HepG2 (cell line): Measurements from ENCODE around the gene GPC6. TPM values are rescaled to one million over a fixed set of nuclear protein-coding genes. Genes with fewer than 3 reads are reported as not detected.

ENCODE experiments used
- AKAP8 ChIP-seq: sonication (generic); formaldehyde crosslinking; IDR thresholded peaks from 2 replicates; pipeline ENCODE4 v1.5.1; 2020; ENCODE audit warnings: mild to moderate bottlenecking, missing genetic modification reagents
- DRAP1 ChIP-seq: IDR thresholded peaks from 2 replicates; pipeline ENCODE4 v1.6.1; 2016; ENCODE audit warnings: missing genetic modification reagents, missing compliant biosample characterization
- ETV5 ChIP-seq: IDR thresholded peaks from 2 replicates; pipeline ENCODE4 v1.6.1; 2018; ENCODE audit warnings: missing biosample characterization, missing genetic modification reagents, inconsistent platforms, borderline replicate concordance
- GABPA ChIP-seq, 2 experiments: IDR thresholded peaks; 2 replicates each; pipeline ENCODE4 v1.6.1; 2011 to 2016; ENCODE audit warnings: low read depth in 2 of 2, low read length in 1 of 2, missing biosample characterization in 1 of 2, missing genetic modification characterization in 1 of 2
- GABPB1 ChIP-seq: IDR thresholded peaks from 2 replicates; pipeline ENCODE4 v1.6.1; 2016; ENCODE audit warnings: mild to moderate bottlenecking, missing genetic modification reagents, moderate library complexity, missing compliant biosample characterization
- HOXA9 ChIP-seq: sonication (generic); formaldehyde crosslinking; IDR thresholded peaks from 2 replicates; pipeline ENCODE4 v1.8.1; 2022; ENCODE audit warnings: missing genetic modification reagents, mild to moderate bottlenecking, moderate library complexity, borderline replicate concordance
- MATR3 ChIP-seq: sonication (generic); formaldehyde crosslinking; IDR thresholded peaks from 2 replicates; pipeline ENCODE4 v1.4.0; 2020; ENCODE audit warnings: missing genetic modification reagents
- MIER2 ChIP-seq: IDR thresholded peaks from 2 replicates; pipeline ENCODE4 v1.6.1; 2016; ENCODE audit warnings: missing biosample characterization, missing genetic modification reagents
- NCOA1 ChIP-seq: sonication (generic); formaldehyde crosslinking; IDR thresholded peaks from 2 replicates; pipeline ENCODE4 v1.9.0; 2021; ENCODE audit warnings: missing genetic modification reagents
- NKX3-1 ChIP-seq: sonication (generic); formaldehyde crosslinking; IDR thresholded peaks from 2 replicates; pipeline ENCODE4 v1.5.0; 2020; ENCODE audit warnings: missing genetic modification reagents
- PRDM10 ChIP-seq: sonication (generic); formaldehyde crosslinking; IDR thresholded peaks from 2 replicates; pipeline ENCODE4 v1.4.0; 2020; ENCODE audit warnings: low read depth, missing genetic modification reagents
- PRMT3 ChIP-seq: sonication (generic); formaldehyde crosslinking; IDR thresholded peaks from 2 replicates; pipeline ENCODE4 v1.8.1; 2022; ENCODE audit warnings: low read depth, mild to moderate bottlenecking, moderate library complexity, missing genetic modification reagents, borderline replicate concordance
- RBFOX2 ChIP-seq: fragments of 200-400 bp; formaldehyde crosslinking; IDR thresholded peaks from 2 replicates; pipeline ENCODE4 v1.6.1; 2017; ENCODE audit warnings: low read depth, mild to moderate bottlenecking, low read length
- RFX1 ChIP-seq: fragments of 450-650 bp; IDR thresholded peaks from 2 replicates; pipeline ENCODE4 v1.6.1; 2017
- SAP130 ChIP-seq: IDR thresholded peaks from 2 replicates; pipeline ENCODE4 v1.6.1; 2016; ENCODE audit warnings: low read depth
- SIN3A ChIP-seq: IDR thresholded peaks from 2 replicates; pipeline ENCODE4 v1.6.1; 2011; ENCODE audit warnings: low read depth, mild to moderate bottlenecking, control low read depth, low read length, borderline replicate concordance
- ZNF136 ChIP-seq: sonication (generic); formaldehyde crosslinking; IDR thresholded peaks from 2 replicates; pipeline ENCODE4 v1.8.1; 2022; ENCODE audit warnings: low read depth, mild to moderate bottlenecking, moderate library complexity, missing genetic modification reagents
- ZNF598 ChIP-seq: sonication (generic); formaldehyde crosslinking; IDR thresholded peaks from 2 replicates; pipeline ENCODE4 v1.5.1; 2020; ENCODE audit warnings: mild to moderate bottlenecking, missing genetic modification reagents, borderline replicate concordance
- ZNF629 ChIP-seq: sonication (generic); formaldehyde crosslinking; conservative IDR thresholded peaks from 2 replicates; pipeline ENCODE4 v1.5.0; 2020; ENCODE audit warnings: missing genetic modification reagents
- ZNF768 ChIP-seq: sonication (generic); formaldehyde crosslinking; IDR thresholded peaks from 2 replicates; pipeline ENCODE4 v1.4.0; 2020; ENCODE audit warnings: missing genetic modification reagents
- ZNF773 ChIP-seq: sonication (generic); formaldehyde crosslinking; IDR thresholded peaks from 2 replicates; pipeline ENCODE4 v1.4.0; 2020; ENCODE audit warnings: missing genetic modification reagents, borderline replicate concordance
- ZNF816 ChIP-seq: sonication (generic); formaldehyde crosslinking; IDR thresholded peaks from 2 replicates; pipeline ENCODE4 v1.8.0; 2022; ENCODE audit warnings: missing genetic modification reagents, mild to moderate bottlenecking, borderline replicate concordance
- polyA plus RNA-seq, 8 experiments: library from polyadenylated mRNA; depleted of rRNA in 3 of 8; stranded (reverse) in 7 of 8; unstranded in 1 of 8; fragments of >200 nt; fragmentation: Illumina TruSeq in 4 of 8; extraction: Trizol in 4 of 8; gene quantifications; 2 replicates each; pipeline versions ENCODE4 v1.2.1 to v1.2.3, GENCODE V29; 2011 to 2016; ENCODE audit warnings: low read depth in 4 of 8, missing spikeins in 1 of 8, mixed read lengths in 1 of 8; ENCODE audit not compliant: insufficient read depth in 1 of 8
- total RNA-seq, 5 experiments: library from RNA; depleted of rRNA; stranded (reverse); fragments of >200 nt; fragmentation: Illumina TruSeq; extraction: Trizol; gene quantifications; 2 replicates each; pipeline ENCODE4 v1.2.3, GENCODE V29; 2016; ENCODE audit warnings: low read depth in 1 of 5
- TF ChIP-seq, protein P1 (sequence below): sonication (generic); formaldehyde crosslinking; IDR thresholded peaks from 2 replicates; pipeline ENCODE4 v1.4.0; 2020; ENCODE audit warnings: missing genetic modification reagents, borderline replicate concordance

GPC6 gene
- total and polyA plus RNA-seq, 2 of the 13 experiments (the other 11 are each of a cell fraction or from before 2014, with no cell fraction given), result 24.5 to 33.9 TPM

- TF ChIP-seq ZNF768 (CRISPR knock-in tag) (no peak), ETV5 (CRISPR knock-in tag) (peak; percentile 69; the same call in 1 of the 2 replicates), DRAP1 (peak; percentile 39; the same call in 1 of the 2 replicates), NKX3-1 (CRISPR knock-in tag) (no peak), SIN3A (no peak), HOXA9 (no peak), ZNF598 (no peak), PRMT3 (CRISPR knock-in tag) (no peak), GABPA (IDR thresholded peaks at IDR 0.05; ENCODE audit: low read depth, low read length) (no peak), GABPA (CRISPR knock-in tag; IDR thresholded peaks at IDR 0.05; ENCODE audit: low read depth) (no peak), SAP130 (peak; percentile 70), MATR3 (CRISPR knock-in tag) (no peak), RFX1 (no peak), ZNF629 (CRISPR knock-in tag) (no peak; the same call in 1 of the 2 replicates), AKAP8 (CRISPR knock-in tag) (no peak), NCOA1 (CRISPR knock-in tag) (peak; percentile 94; the same call in 1 of the 2 replicates), GABPB1 (CRISPR knock-in tag) (peak; percentile 48), MIER2 (CRISPR knock-in tag) (0 out of 2 replicates have a peak, but pooled peaks have one; percentile 55), ZNF773 (CRISPR knock-in tag) (no peak), ZNF136 (CRISPR knock-in tag) (no peak), PRDM10 (CRISPR knock-in tag) (0 out of 2 replicates have a peak, but pooled peaks have one; percentile 60), ZNF816 (CRISPR knock-in tag) (no peak), RBFOX2 (no peak)
- TF ChIP-seq, protein P1, sequence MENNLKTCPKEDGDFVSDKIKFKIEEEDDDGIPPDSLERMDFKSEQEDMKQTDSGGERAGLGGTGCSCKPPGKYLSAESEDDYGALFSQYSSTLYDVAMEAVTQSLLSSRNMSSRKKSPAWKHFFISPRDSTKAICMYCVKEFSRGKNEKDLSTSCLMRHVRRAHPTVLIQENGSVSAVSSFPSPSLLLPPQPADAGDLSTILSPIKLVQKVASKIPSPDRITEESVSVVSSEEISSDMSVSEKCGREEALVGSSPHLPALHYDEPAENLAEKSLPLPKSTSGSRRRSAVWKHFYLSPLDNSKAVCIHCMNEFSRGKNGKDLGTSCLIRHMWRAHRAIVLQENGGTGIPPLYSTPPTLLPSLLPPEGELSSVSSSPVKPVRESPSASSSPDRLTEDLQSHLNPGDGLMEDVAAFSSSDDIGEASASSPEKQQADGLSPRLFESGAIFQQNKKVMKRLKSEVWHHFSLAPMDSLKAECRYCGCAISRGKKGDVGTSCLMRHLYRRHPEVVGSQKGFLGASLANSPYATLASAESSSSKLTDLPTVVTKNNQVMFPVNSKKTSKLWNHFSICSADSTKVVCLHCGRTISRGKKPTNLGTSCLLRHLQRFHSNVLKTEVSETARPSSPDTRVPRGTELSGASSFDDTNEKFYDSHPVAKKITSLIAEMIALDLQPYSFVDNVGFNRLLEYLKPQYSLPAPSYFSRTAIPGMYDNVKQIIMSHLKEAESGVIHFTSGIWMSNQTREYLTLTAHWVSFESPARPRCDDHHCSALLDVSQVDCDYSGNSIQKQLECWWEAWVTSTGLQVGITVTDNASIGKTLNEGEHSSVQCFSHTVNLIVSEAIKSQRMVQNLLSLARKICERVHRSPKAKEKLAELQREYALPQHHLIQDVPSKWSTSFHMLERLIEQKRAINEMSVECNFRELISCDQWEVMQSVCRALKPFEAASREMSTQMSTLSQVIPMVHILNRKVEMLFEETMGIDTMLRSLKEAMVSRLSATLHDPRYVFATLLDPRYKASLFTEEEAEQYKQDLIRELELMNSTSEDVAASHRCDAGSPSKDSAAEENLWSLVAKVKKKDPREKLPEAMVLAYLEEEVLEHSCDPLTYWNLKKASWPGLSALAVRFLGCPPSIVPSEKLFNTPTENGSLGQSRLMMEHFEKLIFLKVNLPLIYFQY (CRISPR knock-in tag), result peak; percentile 50; the same call in 1 of the 2 replicates
Observed at GRCh38 chr13:94291631-94292322, 1065.2 kb downstream of the GPC6 start (continued).
